IMR-90 (cell line): ENCODE results near the gene CDKN2D. TPM values are rescaled to one million over a fixed set of nuclear protein-coding genes. Genes with fewer than 3 reads are reported as not detected.

Experiments
- ATAC-seq: fragments of 200-7000 bp; cut with Tn5 transposase; 2 replicates; pipeline ENCODE4 v1.9.1; 2020; ENCODE audit warnings: low read depth, mild to moderate bottlenecking, moderate library complexity
- BruUV-seq: library from RNA; stranded (reverse); fragments of 400-500 nt; replicated peaks from 2 replicates; lab custom pipeline; 2021; lab: Mats Ljungman, UMichigan
- CTCF ChIA-PET: fragments of 300-600 bp; formaldehyde crosslinking; extraction: SDS; loops from one replicate; lab custom pipeline; 2021; ENCODE audit warnings: antibody characterized with exemption; lab: Yijun Ruan, JAX
- POLR2A ChIA-PET: fragments of 300-600 bp; sonication (Branson Sonifier 250); formaldehyde crosslinking; loops from one replicate; lab custom pipeline; 2022; ENCODE audit warnings: antibody characterized with exemption; ENCODE audit not compliant: unreplicated experiment; lab: Charles Lee
- DNase-seq: peaks from one replicate; pipeline ENCODE4 v3.0.0; 2013
- H2AFZ ChIP-seq: replicated peaks from 2 replicates; pipeline ENCODE3; 2013; ENCODE audit warnings: low read length, mild to moderate bottlenecking; ENCODE audit not compliant: poor library complexity
- H2AK5ac ChIP-seq: 2 replicates; pipeline ENCODE4 v1.6.1; 2013; ENCODE audit warnings: low read depth, low read length, inconsistent platforms
- H2AK9ac ChIP-seq: replicated peaks from 2 replicates; pipeline ENCODE3; 2013; ENCODE audit warnings: mild to moderate bottlenecking, low read depth, low read length, moderate library complexity; ENCODE audit not compliant: poor library complexity
- H2BK120ac ChIP-seq: 2 replicates; pipeline ENCODE4 v1.6.1; 2013; ENCODE audit warnings: low read depth, low read length, inconsistent platforms
- H2BK15ac ChIP-seq: 3 replicates; pipeline ENCODE4 v1.6.1; 2013; ENCODE audit warnings: low read depth, low read length, inconsistent platforms
- H2BK20ac ChIP-seq: 2 replicates; pipeline ENCODE4 v1.6.1; 2013; ENCODE audit warnings: low read depth, mild to moderate bottlenecking, inconsistent platforms, low read length, moderate library complexity
- H2BK5ac ChIP-seq: 2 replicates; pipeline ENCODE4 v1.6.1; 2013; ENCODE audit warnings: mild to moderate bottlenecking, low read depth, low read length, inconsistent platforms; ENCODE audit not compliant: poor library complexity, severe bottlenecking
- H3K14ac ChIP-seq: replicated peaks from 2 replicates; pipeline ENCODE4 v1.6.1; 2013; ENCODE audit warnings: low read depth, low read length, inconsistent platforms
- H3K18ac ChIP-seq: 2 replicates; pipeline ENCODE4 v1.6.1; 2013; ENCODE audit warnings: low read depth, low read length, control low read depth
- H3K23ac ChIP-seq: 2 replicates; pipeline ENCODE4 v1.6.1; 2013; ENCODE audit warnings: low read depth, low read length, inconsistent platforms
- H3K27ac ChIP-seq: 2 replicates; pipeline ENCODE4 v1.5.1; 2013; ENCODE audit warnings: mild to moderate bottlenecking, control low read depth, low read length; ENCODE audit not compliant: insufficient read depth
- H3K27me3 ChIP-seq: 2 replicates; pipeline ENCODE4 v1.6.1; 2013; ENCODE audit warnings: low read length; ENCODE audit not compliant: control insufficient read depth, insufficient read depth
- H3K36me3 ChIP-seq: 2 replicates; pipeline ENCODE4 v1.6.1; 2013; ENCODE audit warnings: low read length, mixed read lengths; ENCODE audit not compliant: control insufficient read depth, insufficient read depth
- H3K4ac ChIP-seq: 2 replicates; pipeline ENCODE4 v1.6.1; 2013; ENCODE audit warnings: low read depth, low read length, inconsistent platforms
- H3K4me1 ChIP-seq: 2 replicates; pipeline ENCODE4 v1.6.1; 2013; ENCODE audit warnings: low read length, mixed read lengths; ENCODE audit not compliant: control insufficient read depth, insufficient read depth
- H3K4me2 ChIP-seq: 2 replicates; pipeline ENCODE4 v1.6.1; 2013; ENCODE audit warnings: low read depth, mild to moderate bottlenecking, control low read depth, low read length, moderate library complexity
- H3K4me3 ChIP-seq: 2 replicates; pipeline ENCODE4 v1.5.1; 2013; ENCODE audit warnings: low read depth, mild to moderate bottlenecking, control low read depth, low read length, moderate library complexity; ENCODE audit not compliant: insufficient read depth
- H3K56ac ChIP-seq: 2 replicates; pipeline ENCODE4 v1.6.1; 2013; ENCODE audit warnings: low read length, inconsistent platforms; ENCODE audit not compliant: insufficient read depth; ENCODE audit errors: extremely low read depth
- H3K79me1 ChIP-seq, 2 experiments: 2 replicates each; pipeline ENCODE4 v1.6.1; 2013; ENCODE audit warnings: low read length in 2 of 2, inconsistent platforms in 1 of 2, low read depth in 1 of 2
- H3K9ac ChIP-seq: 2 replicates; pipeline ENCODE4 v1.6.1; 2013; ENCODE audit warnings: low read depth, low read length, control low read depth
- H3K9me1 ChIP-seq: 2 replicates; pipeline ENCODE4 v1.6.1; 2013; ENCODE audit warnings: low read length, inconsistent platforms; ENCODE audit not compliant: insufficient read depth
- H3K9me3 ChIP-seq: 2 replicates; pipeline ENCODE4 v1.6.1; 2013; ENCODE audit warnings: low read length; ENCODE audit not compliant: control insufficient read depth, insufficient read depth
- H4K20me1 ChIP-seq: 2 replicates; pipeline ENCODE4 v1.6.1; 2013; ENCODE audit warnings: low read length, inconsistent platforms; ENCODE audit not compliant: insufficient read depth
- H4K5ac ChIP-seq: 2 replicates; pipeline ENCODE4 v1.6.1; 2013; ENCODE audit warnings: mild to moderate bottlenecking, low read depth, low read length, control low read depth
- H4K8ac ChIP-seq, 2 experiments: 2 replicates each; pipeline ENCODE4 v1.6.1; 2013; ENCODE audit warnings: low read depth in 2 of 2, low read length in 2 of 2, control low read depth in 1 of 2, inconsistent platforms in 1 of 2
- H4K91ac ChIP-seq: 2 replicates; pipeline ENCODE4 v1.6.1; 2013; ENCODE audit warnings: low read depth, low read length, inconsistent platforms; ENCODE audit not compliant: insufficient read depth
- CHD1 ChIP-seq: IDR thresholded peaks from 2 replicates; pipeline ENCODE4 v1.6.1; 2012; ENCODE audit warnings: low read depth, low read length, improper control_type of control experiment
- WGBS, 2 experiments: methylation state at CpG; one replicate each; pipeline versions ENCODE4 v1.1.5 to v1.1.7; 2013; ENCODE audit warnings: missing lambda C conversion rate in 2 of 2; ENCODE audit not compliant: insufficient read length in 1 of 2; ENCODE audit errors: extremely low coverage in 2 of 2; 5-methylcytosine and 5-hydroxymethylcytosine counted together
- dilution Hi-C: fragments of 300-500 bp; cut with HindIII; formaldehyde crosslinking; loops from one replicate; pipeline ENCODE4 v1.14.3; 2018; ENCODE audit warnings: low sequenced_read_pairs; ENCODE audit not compliant: unreplicated experiment
- in situ Hi-C: fragments of 300-500 bp; cut with MboI; formaldehyde crosslinking; loops from 3 replicates; pipeline ENCODE4 v1.14.3; 2019; ENCODE audit warnings: low sequenced_read_pairs, inconsistent platforms, mixed read lengths
- intact Hi-C: fragments of 100-400 bp; cut with micrococcal nuclease; formaldehyde crosslinking; loops from 2 replicates; pipeline ENCODE4 v1.10.0; 2022
- polyA plus RNA-seq, 3 experiments: library from polyadenylated mRNA; depleted of rRNA; stranded (reverse); fragments of >200 nt; gene quantifications; 2 replicates each; pipeline ENCODE4 v1.2.3, GENCODE V29; 2012; ENCODE audit warnings: low replicate concordance in 1 of 3
- total RNA-seq: library from RNA; depleted of rRNA; stranded (reverse); fragments of >200 nt; gene quantifications from 2 replicates; pipeline ENCODE4 v1.2.3, GENCODE V29; 2012

The CDKN2D gene
- total and polyA plus RNA-seq, 2 of the 4 experiments (the other 2 are of a cell fraction), result 3.6 to 8.5 TPM

- peaks cover 3% of the 10 kb centered on the region; the same call in 1 of the 2 replicates for H3K9me3 ChIP-seq
- no peaks in the 10 kb centered on the region for H4K20me1 ChIP-seq
- CTCF ChIA-PET, result no interaction called here
- DNase-seq (no peak), ATAC-seq (no peak)
- peaks cover 19% of the 10 kb centered on the region for H3K27me3 ChIP-seq
- no peak overlapping the region for H4K91ac ChIP-seq
- H2AK9ac ChIP-seq, result no peak overlapping the region
- H3K9ac ChIP-seq, result no peak overlapping the region
- 80% methylated on average over 1 of the region's 6 CpGs; no CpG with 5 or more reads in 1 of the 2 experiments for WGBS, 2 experiments
- no peak overlapping the region for H2BK120ac ChIP-seq
- in situ Hi-C loops, result no loop called here
- H2AFZ ChIP-seq, result no peak overlapping the region
- no peaks in the 10 kb centered on the region for H3K4me1 ChIP-seq
- no peak overlapping the region for H2AK5ac ChIP-seq
- H2BK5ac ChIP-seq, result no peak overlapping the region
- H3K23ac ChIP-seq, result no peak overlapping the region
- no peak overlapping the region for H2BK15ac ChIP-seq
- no peaks in the 10 kb centered on the region for H3K79me1 ChIP-seq
- dilution Hi-C loops, result no loop called here
- H3K18ac ChIP-seq, result no peak overlapping the region
- no peak for TF ChIP-seq CHD1
- H4K8ac ChIP-seq, result no peak overlapping the region
- no peak overlapping the region for H2BK20ac ChIP-seq
- no peaks in the 10 kb centered on the region for H3K36me3 ChIP-seq
- H3K14ac ChIP-seq, result no peak overlapping the region
- no TSS peak for BruUV-seq
- no peak overlapping the region for H3K4ac ChIP-seq
- no peak overlapping the region for H3K27ac ChIP-seq
- no peak overlapping the region for H3K56ac ChIP-seq
- H3K4me2 ChIP-seq, result no peak overlapping the region
- intact Hi-C loops, result no loop called here
- H3K4me3 ChIP-seq, result no peak overlapping the region
- POLR2A ChIA-PET, result no interaction called here
- H3K9me1 ChIP-seq, result no peaks in the 10 kb centered on the region; the same call in 1 of the 2 replicates
- no peak overlapping the region for H4K5ac ChIP-seq
Measured at GRCh38 chr19:10586396-10586795, 17.6 kb upstream of the CDKN2D start.
